22Rv1 (cell line): Measurements from ENCODE around the gene ERH.

Experiments
- CTCF ChIP-seq: fragments of 450-650 bp; IDR thresholded peaks from 2 replicates; pipeline ENCODE4 v1.5.1; 2017; ENCODE audit warnings: mild to moderate bottlenecking
- ZFX ChIP-seq: fragments of 450-650 bp; IDR thresholded peaks from 2 replicates; pipeline ENCODE4 v1.6.1; 2017; ENCODE audit warnings: antibody characterized with exemption, borderline replicate concordance

GRCh38 chr14:69413483-69413882 lies 15.4 kb upstream of the ERH start:
- no peak for TF ChIP-seq CTCF
- TF ChIP-seq ZFX, result no peak
